ENCODE measurements around the gene SLC8A2. TPM values are rescaled to one million over a fixed set of nuclear protein-coding genes. Genes with fewer than 3 reads are reported as not detected.

SLC8A2 gene
- total RNA-seq, 1 experiment from 2014 or later: 6.7 TPM

- no peaks in the 10 kb centered on the region for H3K36me3 ChIP-seq (replicated peaks; ENCODE audit: control insufficient read depth, insufficient read depth, low read length)
- peak; percentile 69 for DNase-seq
- peaks cover 27% of the 10 kb centered on the region for H3K27me3 ChIP-seq (ENCODE audit: control insufficient read depth, insufficient read depth, low read length)
- peak overlapping the region; percentile 43; the same call in 1 of the 2 replicates for H3K4me3 ChIP-seq (ENCODE audit: insufficient read depth, low read depth, low read length)
These were observed 42.4 kb downstream of the SLC8A2 start for GRCh38 chr19:47429140-47429793.

GRCh38 chr19:47428177-47428894 is 43.4 kb downstream of the SLC8A2 start:
- peak overlapping the region; percentile 26; the same call in 1 of the 2 replicates for H3K4me3 ChIP-seq (ENCODE audit: insufficient read depth, low read depth, low read length)

GRCh38 chr19:47427241-47428176 is 44.2 kb downstream of the SLC8A2 start:
- DNase-seq: peak; percentile 88
- no peaks in the 10 kb centered on the region for H3K36me3 ChIP-seq (replicated peaks; ENCODE audit: control insufficient read depth, insufficient read depth, low read length)
- peaks cover 44% of the 10 kb centered on the region for H3K27me3 ChIP-seq (ENCODE audit: control insufficient read depth, insufficient read depth, low read length)
- H3K4me3 ChIP-seq (ENCODE audit: insufficient read depth, low read depth, low read length): peak overlapping the region; percentile 26

More at GRCh38 chr19:47428177-47428894, 43.4 kb downstream of the SLC8A2 start:
- peak; percentile 93 for DNase-seq
- no peaks in the 10 kb centered on the region for H3K36me3 ChIP-seq (replicated peaks; ENCODE audit: control insufficient read depth, insufficient read depth, low read length)
- peaks cover 35% of the 10 kb centered on the region for H3K27me3 ChIP-seq (ENCODE audit: control insufficient read depth, insufficient read depth, low read length)

DNA sequence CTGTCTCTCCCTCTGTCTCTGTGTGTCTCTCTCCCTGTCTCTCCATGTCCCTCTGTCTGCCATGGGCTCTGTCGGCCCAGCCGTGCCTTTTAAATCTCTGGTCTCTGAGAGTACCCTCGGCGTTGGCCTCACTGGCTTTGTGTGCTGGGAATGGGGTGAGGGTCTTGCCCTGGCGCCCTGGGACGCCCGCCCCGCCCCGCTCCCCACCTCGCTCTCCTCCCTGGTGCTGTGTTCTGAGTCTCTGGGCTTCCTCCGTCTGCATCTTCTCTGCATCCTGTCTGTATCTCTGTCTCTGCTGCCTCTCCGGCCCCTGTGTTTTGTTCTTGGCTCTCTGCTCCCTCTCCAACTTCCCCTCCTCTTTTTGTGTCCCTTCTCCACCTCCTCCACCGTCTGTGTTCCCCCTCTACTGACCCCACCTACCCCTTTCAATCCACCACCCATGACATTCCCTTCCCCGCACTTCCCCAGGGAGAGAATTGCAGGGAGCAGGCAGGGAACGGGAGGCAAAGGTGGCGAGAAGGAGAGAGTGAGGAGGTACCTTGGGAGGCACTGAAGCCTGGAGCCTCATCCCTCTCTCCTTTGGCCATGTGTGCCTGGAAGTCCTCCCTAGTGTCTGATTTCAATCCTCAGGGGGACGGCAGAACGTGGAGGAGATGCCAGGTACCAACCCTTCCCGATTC is 48.4 kb downstream of the SLC8A2 start:
- peaks cover 56% of the 10 kb centered on the region for H3K27me3 ChIP-seq (ENCODE audit: control insufficient read depth, insufficient read depth, low read length)
- H3K4me3 ChIP-seq (ENCODE audit: insufficient read depth, low read depth, low read length): no peak overlapping the region
- H3K36me3 ChIP-seq (replicated peaks; ENCODE audit: control insufficient read depth, insufficient read depth, low read length): no peaks in the 10 kb centered on the region
- no peak for DNase-seq

DNA sequence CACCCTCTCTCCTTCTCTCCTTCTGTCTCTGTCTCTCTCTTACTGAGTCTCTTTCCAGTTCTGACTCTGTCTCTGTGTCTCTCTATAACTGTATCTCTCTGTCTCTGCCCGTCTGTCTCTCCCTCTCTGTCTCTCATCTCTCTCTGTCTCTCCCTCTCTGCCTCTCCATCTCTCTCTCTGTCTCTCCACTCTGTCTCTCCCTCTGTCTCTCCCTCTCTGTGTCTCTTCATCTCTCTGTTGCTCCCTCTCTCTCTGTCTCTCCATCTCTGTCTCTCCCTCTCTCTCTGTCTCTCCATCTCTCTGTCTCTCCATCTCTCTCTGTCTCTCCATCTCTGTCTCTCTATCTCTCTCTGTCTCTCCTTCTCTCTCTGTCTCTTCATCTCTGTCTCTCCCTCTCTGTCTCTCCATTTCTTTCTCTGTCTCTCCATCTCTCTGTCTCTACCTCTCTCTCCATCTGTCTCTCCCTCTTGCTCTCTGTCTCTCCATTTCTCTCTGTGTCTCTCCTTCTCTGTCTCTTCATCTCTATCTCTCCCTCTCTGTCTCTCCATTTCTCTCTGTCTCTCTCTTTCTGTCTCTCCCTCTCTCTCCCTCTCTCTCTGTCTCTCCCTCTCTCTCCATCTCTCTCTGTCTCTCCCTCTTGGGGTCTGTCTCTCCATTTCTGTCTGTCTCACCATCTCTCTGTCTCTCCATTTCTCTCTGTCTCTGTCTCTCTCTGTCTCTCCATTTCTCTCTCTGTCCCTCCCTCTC is 49.1 kb downstream of the SLC8A2 start:
- no peak for DNase-seq
- peaks cover 63% of the 10 kb centered on the region for H3K27me3 ChIP-seq (ENCODE audit: control insufficient read depth, insufficient read depth, low read length)
- H3K36me3 ChIP-seq (replicated peaks; ENCODE audit: control insufficient read depth, insufficient read depth, low read length): no peaks in the 10 kb centered on the region
- peak overlapping the region; percentile 4; the same call in 1 of the 2 replicates for H3K4me3 ChIP-seq (ENCODE audit: insufficient read depth, low read depth, low read length)

DNA sequence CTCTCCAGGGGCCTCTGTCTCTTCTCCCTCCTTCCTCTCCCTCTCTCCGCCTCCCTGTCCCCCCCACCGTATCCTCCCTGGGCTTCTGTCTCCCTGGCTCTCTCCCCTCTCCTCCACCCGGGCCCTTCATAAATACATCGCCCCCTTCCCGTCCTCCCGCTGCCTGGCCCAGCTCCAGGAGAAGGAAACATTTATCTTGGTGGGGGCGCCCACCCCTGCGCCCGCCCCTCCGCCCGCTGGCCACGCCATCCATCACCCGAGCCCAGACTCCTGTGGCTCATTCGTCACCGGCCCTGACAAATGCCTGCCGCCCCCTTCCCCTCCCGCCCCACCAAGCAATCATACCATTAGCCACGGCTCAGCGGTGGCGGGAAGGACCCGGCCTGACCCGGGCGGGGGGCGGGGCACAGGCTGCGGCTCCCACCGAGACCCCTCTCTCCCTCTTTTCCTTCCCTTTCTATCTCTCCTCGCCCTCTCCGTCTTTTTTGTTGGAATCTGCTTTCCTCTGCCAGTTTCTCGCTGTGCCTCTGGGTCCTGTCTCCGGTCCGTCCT is 49.8 kb downstream of the SLC8A2 start:
- Histone ChIP-seq H3K36me3 (replicated peaks; ENCODE audit: control insufficient read depth, insufficient read depth, low read length) (no peaks in the 10 kb centered on the region), H3K4me3 (ENCODE audit: insufficient read depth, low read depth, low read length) (peak overlapping the region; percentile 10), H3K27me3 (ENCODE audit: control insufficient read depth, insufficient read depth, low read length) (peaks cover 70% of the 10 kb centered on the region)
- peak; percentile 86 for DNase-seq

DNA sequence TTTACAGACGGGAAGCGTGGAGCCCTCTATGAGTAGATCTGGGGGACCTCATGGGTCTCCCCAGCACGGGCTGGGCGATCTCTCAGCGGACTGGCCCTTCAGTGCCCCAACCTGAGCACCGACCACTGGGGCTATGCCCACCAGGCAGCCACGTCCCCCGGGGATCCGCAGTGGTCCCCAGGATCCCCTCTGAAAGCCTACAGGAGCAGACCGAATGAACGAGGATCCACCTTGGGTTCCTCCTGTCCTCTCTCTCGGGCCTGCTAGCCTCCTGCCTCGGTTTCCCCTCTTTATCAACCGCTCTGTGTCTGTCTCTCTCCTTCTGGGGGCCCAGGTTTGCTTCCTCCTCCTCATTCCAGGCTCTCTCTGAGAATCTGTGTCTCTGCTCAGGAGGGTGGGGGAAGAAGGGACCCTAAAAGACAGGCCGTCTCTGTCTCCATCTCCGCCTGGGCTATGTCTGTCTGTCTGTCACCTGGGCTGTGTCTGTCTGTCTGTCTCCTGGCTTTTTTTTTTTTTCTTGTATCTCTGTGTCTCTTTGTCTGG is 50.4 kb downstream of the SLC8A2 start:
- peaks cover 73% of the 10 kb centered on the region for H3K27me3 ChIP-seq (ENCODE audit: control insufficient read depth, insufficient read depth, low read length)
- H3K4me3 ChIP-seq (ENCODE audit: insufficient read depth, low read depth, low read length): peak overlapping the region; percentile 78
- no peak for DNase-seq
- H3K36me3 ChIP-seq (replicated peaks; ENCODE audit: control insufficient read depth, insufficient read depth, low read length): no peaks in the 10 kb centered on the region

- H3K4me3 ChIP-seq (ENCODE audit: insufficient read depth, low read depth, low read length): peak overlapping the region; percentile 78
- H3K27me3 ChIP-seq (ENCODE audit: control insufficient read depth, insufficient read depth, low read length): peaks cover 77% of the 10 kb centered on the region
- no peaks in the 10 kb centered on the region for H3K36me3 ChIP-seq (replicated peaks; ENCODE audit: control insufficient read depth, insufficient read depth, low read length)
These were observed 51.9 kb downstream of the SLC8A2 start for GRCh38 chr19:47419789-47420188.

DNA sequence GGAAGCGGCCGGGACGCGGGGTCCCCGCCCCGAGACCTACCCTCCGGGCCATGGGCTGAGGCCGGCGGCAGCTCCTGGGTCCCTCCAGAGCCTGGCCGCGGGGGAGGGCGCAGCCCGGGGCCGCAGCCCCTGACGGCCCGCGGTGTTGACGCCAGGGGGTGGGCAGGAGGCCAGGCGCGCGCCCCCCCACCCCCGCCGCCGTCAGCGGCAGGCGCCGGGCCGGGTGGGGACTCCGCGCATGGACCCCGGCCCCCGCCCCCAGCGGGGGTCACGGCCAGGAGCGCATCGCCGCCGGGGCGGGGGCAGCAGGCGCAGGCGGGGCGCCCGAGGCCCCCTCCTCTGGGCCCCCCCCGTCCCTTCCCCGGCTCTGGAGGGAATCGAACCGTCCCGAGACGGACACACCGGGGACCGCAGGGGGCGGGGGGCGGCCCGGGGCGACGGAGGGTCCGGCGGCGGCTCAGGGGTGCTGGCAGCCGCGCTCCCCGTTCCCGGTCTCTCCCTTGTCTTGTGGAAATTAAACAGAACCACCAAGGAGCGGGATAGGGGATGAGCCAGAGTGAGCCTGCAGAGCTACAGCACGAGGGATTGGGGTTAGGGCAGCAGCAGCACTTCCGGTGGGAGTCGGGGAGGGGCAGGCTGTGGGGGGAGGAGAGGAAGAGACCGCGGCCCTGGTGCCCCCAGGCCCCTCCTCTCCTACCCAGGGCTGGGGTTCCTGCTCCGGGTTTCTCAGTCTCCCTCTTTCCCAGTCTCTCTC is 52.5 kb downstream of the SLC8A2 start, which contains the start of gene MEIS3:
TSS of gene MEIS3 (minus strand) at position 498 of the 754 bp plus-strand sequence. CDS start at position 52, 446 bp downstream.
- H3K27me3 ChIP-seq (ENCODE audit: control insufficient read depth, insufficient read depth, low read length): peaks cover 77% of the 10 kb centered on the region
- peak within 1 kb of the TSS; percentile 78 for H3K4me3 ChIP-seq (ENCODE audit: insufficient read depth, low read depth, low read length)
- DNase-seq: peak; percentile 84
- H3K36me3 ChIP-seq (replicated peaks; ENCODE audit: control insufficient read depth, insufficient read depth, low read length): peaks cover 2% of the 10 kb centered on the region

More at GRCh38 chr19:47419789-47420188, 51.9 kb downstream of the SLC8A2 start:
- no peak for DNase-seq

- Histone ChIP-seq H3K4me3 (ENCODE audit: insufficient read depth, low read depth, low read length) (peak overlapping the region; percentile 78), H3K27me3 (ENCODE audit: control insufficient read depth, insufficient read depth, low read length) (peaks cover 72% of the 10 kb centered on the region), H3K36me3 (replicated peaks; ENCODE audit: control insufficient read depth, insufficient read depth, low read length) (peaks cover 2% of the 10 kb centered on the region)
- DNase-seq: peak; percentile 73
These were observed 53.0 kb downstream of the SLC8A2 start for GRCh38 chr19:47418692-47419029.

- DNase-seq: peak; percentile 62
- Histone ChIP-seq H3K4me3 (ENCODE audit: insufficient read depth, low read depth, low read length) (peak overlapping the region; percentile 78), H3K27me3 (ENCODE audit: control insufficient read depth, insufficient read depth, low read length) (peaks cover 65% of the 10 kb centered on the region), H3K36me3 (replicated peaks; ENCODE audit: control insufficient read depth, insufficient read depth, low read length) (peaks cover 2% of the 10 kb centered on the region)
These were observed 53.7 kb downstream of the SLC8A2 start for GRCh38 chr19:47417746-47418691.
